HCT116 (cell line): ENCODE results near the gene RPH3AL. TPM values are rescaled to one million over a fixed set of nuclear protein-coding genes. Genes with fewer than 3 reads are reported as not detected.

ENCODE experiments used
- ATAC-seq: fragments of 200-7000 bp; cut with Tn5 transposase; 2 replicates; pipeline ENCODE4 v1.9.1; 2020; ENCODE audit warnings: mild to moderate bottlenecking, moderate library complexity
- BruUV-seq: library from RNA; stranded (reverse); fragments of 400-500 nt; replicated peaks from 2 replicates; lab custom pipeline; 2021; lab: Mats Ljungman, UMichigan
- CTCF ChIA-PET: fragments of 300-600 bp; sonication (Branson Sonifier 250); formaldehyde crosslinking; loops from one replicate; lab custom pipeline; 2021; ENCODE audit warnings: antibody characterized with exemption; lab: Charles Lee
- POLR2A ChIA-PET: fragments of 300-600, 350-600 bp; sonication (Branson Sonifier 250); formaldehyde crosslinking; loops from one replicate; lab custom pipeline; 2021; ENCODE audit warnings: antibody characterized with exemption; lab: Charles Lee
- RAD21 ChIA-PET, 2 experiments: fragments of 300-600 bp; sonication (Branson Sonifier 250); formaldehyde crosslinking; loops; one replicate each; lab custom pipeline; 2023; ENCODE audit warnings: low total read pairs in 2 of 2; ENCODE audit not compliant: uncharacterized antibody in 2 of 2, unreplicated experiment in 2 of 2, low non-redundant PET in 1 of 2; lab: Charles Lee
- DNase-seq: peaks from one replicate; pipeline ENCODE4 v3.0.0-alpha.2; 2010; ENCODE audit warnings: low read depth, low spot score
- H2AFZ ChIP-seq: fragments of 200-600 bp; shearing (Covaris generic), sonication (generic); 2 replicates; pipeline ENCODE4 v1.6.1; 2017; ENCODE audit warnings: low read depth, mixed run types, mixed read lengths, antibody characterized with exemption, low read length; ENCODE audit not compliant: poor library complexity, severe bottlenecking
- H3K27ac ChIP-seq: 2 replicates; pipeline ENCODE4 v1.5.1; 2012; ENCODE audit warnings: low read depth, low read length
- H3K27me3 ChIP-seq: fragments of 200-600 bp; sonication (generic); 2 replicates; pipeline ENCODE4 v1.6.1; 2016; ENCODE audit warnings: mixed run types, low read length, mixed read lengths; ENCODE audit not compliant: insufficient read depth
- H3K36me3 ChIP-seq, 2 experiments: fragments of 200-500 bp in 1 of 2; fragments of 200-600 bp in 1 of 2; sonication (Bioruptor generic) in 1 of 2; sonication (generic) in 1 of 2; 2 replicates each; pipeline versions ENCODE4 v1.5.1 to v1.6.1; 2014 to 2016; ENCODE audit warnings: low read length in 2 of 2, inconsistent platforms in 1 of 2, mixed read lengths in 1 of 2, mixed run types in 1 of 2; ENCODE audit not compliant: insufficient read depth in 2 of 2, control insufficient read depth in 1 of 2
- H3K4me1 ChIP-seq, 2 experiments: fragments of 200-600 bp in 1 of 2; sonication (generic) in 1 of 2; 2 replicates each; pipeline versions ENCODE4 v1.5.1 to v1.6.1; 2012 to 2017; ENCODE audit warnings: low read length in 2 of 2, inconsistent platforms in 1 of 2, mild to moderate bottlenecking in 1 of 2, mixed read lengths in 1 of 2, mixed run types in 1 of 2, moderate library complexity in 1 of 2; ENCODE audit not compliant: insufficient read depth in 2 of 2, control insufficient read depth in 1 of 2
- H3K4me2 ChIP-seq: fragments of 200-600 bp; sonication (generic); 2 replicates; pipeline ENCODE4 v1.6.1; 2017; ENCODE audit warnings: mixed run types, low read length, mixed read lengths
- H3K4me3 ChIP-seq, 2 experiments: fragments of 200-600 bp in 1 of 2; sonication (generic) in 1 of 2; replicated peaks in 1 of 2; 2 replicates each; pipeline ENCODE4 v1.5.1; 2011 to 2016; ENCODE audit warnings: low read length in 2 of 2, control low read depth in 1 of 2, low read depth in 1 of 2, mild to moderate bottlenecking in 1 of 2, mixed read lengths in 1 of 2, mixed run types in 1 of 2
- H3K79me2 ChIP-seq: fragments of 200-600 bp; sonication (generic); 2 replicates; pipeline ENCODE4 v1.6.1; 2017; ENCODE audit warnings: mild to moderate bottlenecking, mixed run types, low read length, moderate library complexity, mixed read lengths; ENCODE audit not compliant: insufficient read depth
- H3K9ac ChIP-seq: fragments of 200-600 bp; sonication (generic); 2 replicates; pipeline ENCODE4 v1.6.1; 2016; ENCODE audit warnings: low read length, mixed read lengths
- H3K9me2 ChIP-seq: fragments of 200-600 bp; sonication (generic), shearing (Covaris generic); 2 replicates; pipeline ENCODE4 v1.6.1; 2017; ENCODE audit warnings: mixed run types, mild to moderate bottlenecking, moderate library complexity; ENCODE audit not compliant: insufficient read depth
- H3K9me3 ChIP-seq, 2 experiments: fragments of 200-500 bp in 1 of 2; fragments of 200-600 bp in 1 of 2; sonication (Bioruptor generic) in 1 of 2; sonication (generic) in 1 of 2; 2 replicates each; pipeline ENCODE4 v1.6.1; 2014 to 2017; ENCODE audit warnings: low read length in 2 of 2, mixed read lengths in 2 of 2, inconsistent platforms in 1 of 2, low read depth in 1 of 2, mild to moderate bottlenecking in 1 of 2, mixed run types in 1 of 2, moderate library complexity in 1 of 2; ENCODE audit not compliant: control insufficient read depth in 1 of 2, insufficient read depth in 1 of 2
- H4K20me1 ChIP-seq: fragments of 200-600 bp; sonication (generic), shearing (Covaris generic); 2 replicates; pipeline ENCODE4 v1.6.1; 2017; ENCODE audit warnings: mixed run types, mild to moderate bottlenecking, moderate library complexity; ENCODE audit not compliant: insufficient read depth
- CBX3 ChIP-seq: IDR thresholded peaks from 2 replicates; pipeline ENCODE4 v1.6.1; 2012; ENCODE audit warnings: low read depth
- CEBPB ChIP-seq: IDR thresholded peaks from 2 replicates; pipeline ENCODE4 v1.6.1; 2012; ENCODE audit warnings: low read depth
- EZH2 ChIP-seq: fragments of 200-600 bp; sonication (generic); IDR thresholded peaks from 2 replicates; pipeline ENCODE4 v1.6.1; 2017; ENCODE audit warnings: antibody characterized with exemption, mixed run types
- JUND ChIP-seq: IDR thresholded peaks from 2 replicates; pipeline ENCODE4 v1.6.1; 2012
- POLR2A ChIP-seq: IDR thresholded peaks from 2 replicates; pipeline ENCODE4 v1.7.0; 2011; ENCODE audit warnings: borderline replicate concordance; ENCODE audit not compliant: insufficient read depth, insufficient read length; ENCODE audit errors: extremely low read depth
- RAD21 ChIP-seq: IDR thresholded peaks from 2 replicates; pipeline ENCODE4 v1.6.1; 2012; ENCODE audit warnings: low read depth, mild to moderate bottlenecking
- YY1 ChIP-seq: IDR thresholded peaks from 2 replicates; pipeline ENCODE4 v1.6.1; 2011; ENCODE audit warnings: low read length, low read depth, moderate library complexity, mild to moderate bottlenecking; ENCODE audit not compliant: insufficient replicate concordance; ENCODE audit errors: extremely low read depth
- ZBTB33 ChIP-seq: IDR thresholded peaks from 2 replicates; pipeline ENCODE4 v1.6.1; 2011; ENCODE audit warnings: mild to moderate bottlenecking, low read length, moderate library complexity; ENCODE audit not compliant: insufficient replicate concordance; ENCODE audit errors: extremely low read depth
- ZFX ChIP-seq: fragments of 450-650 bp; IDR thresholded peaks from 2 replicates; pipeline ENCODE4 v1.6.1; 2017
- intact Hi-C: fragments of 100-400 bp; cut with micrococcal nuclease; formaldehyde crosslinking; loops from 2 replicates; pipeline ENCODE4 v1.10.0; 2022
- total RNA-seq: library from RNA; stranded (reverse); gene quantifications from one replicate; pipeline ENCODE4 v1.2.1, GENCODE V29; 2021; ENCODE audit not compliant: unreplicated experiment
- TF ChIP-seq, protein P1 (sequence below), 3 experiments: fragments of 200-600 bp in 1 of 3; sonication (generic) in 1 of 3; IDR thresholded peaks in 2 of 3; conservative IDR thresholded peaks in 1 of 3; 2 replicates each; pipeline ENCODE4 v1.5.1; 2012 to 2017; ENCODE audit warnings: low read depth in 2 of 3, low read length in 2 of 3, antibody characterized with exemption in 1 of 3, borderline replicate concordance in 1 of 3, control low read depth in 1 of 3, mild to moderate bottlenecking in 1 of 3, mixed read lengths in 1 of 3, mixed run types in 1 of 3, moderate library complexity in 1 of 3; ENCODE audit not compliant: insufficient read depth in 1 of 3
- TF ChIP-seq, protein P2 (sequence below): IDR thresholded peaks from 2 replicates; pipeline ENCODE4 v1.6.1; 2012

RPH3AL gene
- total RNA-seq, 1 experiment from 2014 or later = 17.0 TPM

DNA sequence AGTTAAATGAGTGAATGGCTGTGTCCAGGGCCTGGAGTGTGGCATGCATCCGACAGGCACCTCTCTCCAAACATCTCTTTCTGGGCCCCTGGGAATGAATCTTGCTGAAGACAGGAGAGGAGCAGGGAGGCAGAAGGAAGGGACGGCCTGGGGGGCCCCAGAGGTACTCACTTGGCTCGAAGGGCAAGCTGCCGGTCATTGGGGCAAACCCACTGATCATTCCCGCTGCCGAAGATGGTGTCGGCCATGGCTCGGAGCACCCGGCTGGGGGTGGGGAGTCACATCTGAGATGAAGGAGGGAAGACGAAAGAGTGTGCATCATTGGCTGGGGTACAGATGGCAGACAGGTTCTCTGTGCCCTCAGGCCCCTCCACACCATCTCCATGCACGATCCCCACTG is 25.3 kb downstream of the RPH3AL start:
- no peaks in the 10 kb centered on the region for H3K9me2 ChIP-seq
- H3K4me1 ChIP-seq = no peaks in the 10 kb centered on the region
- H3K27ac ChIP-seq = no peak overlapping the region
- H2AFZ ChIP-seq = no peak overlapping the region
- no peaks in the 10 kb centered on the region for H3K27me3 ChIP-seq
- H3K4me3 ChIP-seq = no peak overlapping the region
- no peak overlapping the region for H3K9ac ChIP-seq
- H3K36me3 ChIP-seq = no peaks in the 10 kb centered on the region
- H3K4me2 ChIP-seq = no peak overlapping the region
- no peak for ATAC-seq
- BruUV-seq = no TSS peak
- DNase-seq = no peak
- POLR2A ChIA-PET = no interaction called here
- CTCF ChIA-PET = no interaction called here
- H4K20me1 ChIP-seq = no peaks in the 10 kb centered on the region
- no peaks in the 10 kb centered on the region for H3K79me2 ChIP-seq
- H3K9me3 ChIP-seq = no peaks in the 10 kb centered on the region
- TF ChIP-seq RAD21 (no peak), CBX3 (no peak), EZH2 (no peak), CEBPB (no peak), ZBTB33 (no peak), YY1 (no peak), JUND (no peak), ZFX (no peak), POLR2A (no peak)
- TF ChIP-seq, protein P1, sequence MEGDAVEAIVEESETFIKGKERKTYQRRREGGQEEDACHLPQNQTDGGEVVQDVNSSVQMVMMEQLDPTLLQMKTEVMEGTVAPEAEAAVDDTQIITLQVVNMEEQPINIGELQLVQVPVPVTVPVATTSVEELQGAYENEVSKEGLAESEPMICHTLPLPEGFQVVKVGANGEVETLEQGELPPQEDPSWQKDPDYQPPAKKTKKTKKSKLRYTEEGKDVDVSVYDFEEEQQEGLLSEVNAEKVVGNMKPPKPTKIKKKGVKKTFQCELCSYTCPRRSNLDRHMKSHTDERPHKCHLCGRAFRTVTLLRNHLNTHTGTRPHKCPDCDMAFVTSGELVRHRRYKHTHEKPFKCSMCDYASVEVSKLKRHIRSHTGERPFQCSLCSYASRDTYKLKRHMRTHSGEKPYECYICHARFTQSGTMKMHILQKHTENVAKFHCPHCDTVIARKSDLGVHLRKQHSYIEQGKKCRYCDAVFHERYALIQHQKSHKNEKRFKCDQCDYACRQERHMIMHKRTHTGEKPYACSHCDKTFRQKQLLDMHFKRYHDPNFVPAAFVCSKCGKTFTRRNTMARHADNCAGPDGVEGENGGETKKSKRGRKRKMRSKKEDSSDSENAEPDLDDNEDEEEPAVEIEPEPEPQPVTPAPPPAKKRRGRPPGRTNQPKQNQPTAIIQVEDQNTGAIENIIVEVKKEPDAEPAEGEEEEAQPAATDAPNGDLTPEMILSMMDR (IDR thresholded peaks at IDR 0.05 in 2 of 3, conservative IDR thresholded peaks at IDR 0.05 in 1 of 3; ENCODE audit: borderline replicate concordance in 1 of 3, insufficient read depth in 1 of 3, low read depth in 2 of 3, low read length in 2 of 3) = no peak
- TF ChIP-seq, protein P2, sequence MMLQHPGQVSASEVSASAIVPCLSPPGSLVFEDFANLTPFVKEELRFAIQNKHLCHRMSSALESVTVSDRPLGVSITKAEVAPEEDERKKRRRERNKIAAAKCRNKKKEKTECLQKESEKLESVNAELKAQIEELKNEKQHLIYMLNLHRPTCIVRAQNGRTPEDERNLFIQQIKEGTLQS = no peak
- intact Hi-C loops = no loop called here
- RAD21 ChIA-PET = no interaction called here
